ENCODE measurements around the gene AFP.

- TF ChIP-seq CTCF (IDR thresholded peaks at IDR 0.05; ENCODE audit: low read depth, low read length), result no peak
- no peak for TF ChIP-seq POLR2A (IDR thresholded peaks at IDR 0.05; ENCODE audit: extremely low read depth, insufficient read length)
These were observed 50.5 kb downstream of the AFP start for GRCh38 chr4:73486497-73486896.

Measured in NB4 (cell line).